GM20000 (cell line): ENCODE measurements around the gene CSPG5.

ENCODE experiments used
- DNase-seq: peaks from one replicate; pipeline ENCODE4 v3.0.0; 2012; ENCODE audit warnings: low spot score
- CTCF ChIP-seq: IDR thresholded peaks from 2 replicates; pipeline ENCODE4 v1.5.1; 2012; ENCODE audit warnings: mild to moderate bottlenecking, control low read depth; ENCODE audit errors: extremely low read depth, missing control alignments

Gene CSPG5

GRCh38 chr3:47578691-47579632 is at the start of gene CSPG5:
TSS of gene CSPG5 (minus strand) at chr3:47578865. CDS start at chr3:47578693, 172 bp downstream.
- peak; percentile 79 for DNase-seq
- TF ChIP-seq CTCF = no peak

GRCh38 chr3:47628426-47628825 is 49.8 kb upstream of the CSPG5 start:
- no peak for TF ChIP-seq CTCF

GRCh38 chr3:47622671-47623461 is 44.2 kb upstream of the CSPG5 start:
- no peak for DNase-seq
- TF ChIP-seq CTCF = no peak

More at GRCh38 chr3:47628426-47628825, 49.8 kb upstream of the CSPG5 start:
- no peak for DNase-seq

- TF ChIP-seq CTCF = no peak
- no peak for DNase-seq
Observed at GRCh38 chr3:47617086-47618010, 38.7 kb upstream of the CSPG5 start.

- TF ChIP-seq CTCF = no peak
- DNase-seq = no peak
Observed at GRCh38 chr3:47614788-47615187, 36.1 kb upstream of the CSPG5 start.

- no peak for DNase-seq
- TF ChIP-seq CTCF = no peak
Observed at GRCh38 chr3:47613722-47614121, 35.1 kb upstream of the CSPG5 start.
